ENCODE results near the gene UGP2.
"Not testable (repeated sequence)": the region's sequence is repeated elsewhere in the genome, so short reads cannot be mapped to it uniquely, and the experiment has no call there.

The UGP2 gene

GRCh38 chr2:63840081-63840784 lies 1.5 kb upstream of the UGP2 start:
- DNase-seq (ENCODE audit: low spot score) = no peak

- DNase-seq (ENCODE audit: low spot score) = peak; percentile 95
Measured at GRCh38 chr2:63840785-63841253, 877 bp upstream of the UGP2 start.

GRCh38 chr2:63842149-63843061 lies 709 bp downstream of the UGP2 start:
- DNase-seq (ENCODE audit: low spot score) = peak; percentile 33

GRCh38 chr2:63843093-63843492 lies 1.4 kb downstream of the UGP2 start:
- no peak for DNase-seq (ENCODE audit: low spot score)

- DNase-seq (ENCODE audit: low spot score) = no peak
Measured at GRCh38 chr2:63843791-63844190, 2.1 kb downstream of the UGP2 start.

GRCh38 chr2:63844616-63845015 lies 2.9 kb downstream of the UGP2 start:
- DNase-seq (ENCODE audit: low spot score) = no peak

- no peak for DNase-seq (ENCODE audit: low spot score)
Measured at GRCh38 chr2:63845866-63846265, 4.2 kb downstream of the UGP2 start.

- no peak for DNase-seq (ENCODE audit: low spot score)
Measured at GRCh38 chr2:63846487-63846886, 4.8 kb downstream of the UGP2 start.

- DNase-seq (ENCODE audit: low spot score) = not testable (repeated sequence)
Measured at GRCh38 chr2:63847571-63847970, 5.9 kb downstream of the UGP2 start.

- DNase-seq (ENCODE audit: low spot score) = no peak
Measured at GRCh38 chr2:63849381-63850203, 7.9 kb downstream of the UGP2 start.

- no peak for DNase-seq (ENCODE audit: low spot score)
Measured at GRCh38 chr2:63850204-63850571, 8.5 kb downstream of the UGP2 start.

GRCh38 chr2:63850649-63851048 lies 9.0 kb downstream of the UGP2 start:
- DNase-seq (ENCODE audit: low spot score) = peak; percentile 12

GRCh38 chr2:63851691-63852311 lies 10.1 kb downstream of the UGP2 start:
- no peak for DNase-seq (ENCODE audit: low spot score)

- no peak for DNase-seq (ENCODE audit: low spot score)
Measured at GRCh38 chr2:63853527-63854310, 12.0 kb downstream of the UGP2 start.

GRCh38 chr2:63855418-63856302 lies 14.0 kb downstream of the UGP2 start:
- no peak for DNase-seq (ENCODE audit: low spot score)

GRCh38 chr2:63856303-63856603 lies 14.6 kb downstream of the UGP2 start:
- DNase-seq (ENCODE audit: low spot score) = no peak

- DNase-seq (ENCODE audit: low spot score) = no peak
Measured at GRCh38 chr2:63858291-63858690, 16.6 kb downstream of the UGP2 start.

- peak; percentile 61 for DNase-seq (ENCODE audit: low spot score)
Measured at GRCh38 chr2:63861220-63861822, 19.6 kb downstream of the UGP2 start.

GRCh38 chr2:63862806-63863205 lies 21.1 kb downstream of the UGP2 start:
- no peak for DNase-seq (ENCODE audit: low spot score)

GRCh38 chr2:63863707-63864106 lies 22.0 kb downstream of the UGP2 start:
- no peak for DNase-seq (ENCODE audit: low spot score)

All from hematopoietic multipotent progenitor cell treated with erythropoietin and hydrocortisone succinate and interleukin-3 and kit ligand, for 15 days (in vitro differentiated cells).